Natural killer cell treated with Interleukin-12 subunit alpha and Interleukin-12 subunit beta and Interleukin-15 and Interleukin-18, amount 100 ng/mL, for 72 hours (primary cell): ENCODE measurements around the gene HSP90AB1. TPM values are rescaled to one million over a fixed set of nuclear protein-coding genes. Genes with fewer than 3 reads are reported as not detected.

ENCODE experiments used
- total RNA-seq, 2 donors: library from RNA; stranded (reverse); gene quantifications; one replicate each; pipeline ENCODE4 v1.2.3, GENCODE V29; 2022

The HSP90AB1 gene
- total RNA-seq, 2 donors from 2014 or later, result 1,035 to 1,696 TPM

Other genes starting within 250 kb of the HSP90AB1 start
- gene MRPL14, start 119.6 kb upstream of the HSP90AB1 start, total RNA-seq, result 10 to 100 TPM; 36.5 to 49.9 TPM
- 10 to 100 TPM; 21.2 to 22.2 TPM for gene TMEM63B, start 119.5 kb upstream of the HSP90AB1 start, total RNA-seq
- gene CAPN11, start 88.3 kb upstream of the HSP90AB1 start, total RNA-seq, result not detected
- gene MYMX, start 30.2 kb upstream of the HSP90AB1 start, total RNA-seq, result not detected
- 10 to 100 TPM; 25.1 to 95.6 TPM for gene SLC29A1, start 23.5 kb upstream of the HSP90AB1 start, total RNA-seq
- gene SLC35B2, start 10.4 kb downstream of the HSP90AB1 start, total RNA-seq, result 10 to 100 TPM; 34.6 to 39.4 TPM
- 10 to 100 TPM; 24.1 to 26.1 TPM for gene NFKBIE, start 18.4 kb downstream of the HSP90AB1 start, total RNA-seq
- gene TMEM151B, start 23.3 kb downstream of the HSP90AB1 start, total RNA-seq, result not detected
- gene AARS2, start 66.2 kb downstream of the HSP90AB1 start, total RNA-seq, result 10 to 100 TPM; 19.3 to 32.6 TPM
- gene SPATS1, start 95.5 kb downstream of the HSP90AB1 start, total RNA-seq, result not detected
- 10 to 100 TPM; 21.6 to 22.6 TPM for gene CDC5L, start 140.6 kb downstream of the HSP90AB1 start, total RNA-seq